PC-3 (cell line): Measurements from ENCODE around the gene SOX6. TPM values are rescaled to one million over a fixed set of nuclear protein-coding genes. Genes with fewer than 3 reads are reported as not detected.

Experiments used
- ATAC-seq: fragments of 200-7000 bp; cut with Tn5 transposase; 2 replicates; pipeline ENCODE4 v1.9.1; 2020; ENCODE audit warnings: mild to moderate bottlenecking, moderate library complexity
- BruUV-seq: library from RNA; stranded (reverse); fragments of 400-500 nt; replicated peaks from 2 replicates; lab custom pipeline; 2021; lab: Mats Ljungman, UMichigan
- CTCF ChIA-PET: fragments of 300-600 bp; sonication (Branson Sonifier 250); formaldehyde crosslinking; loops from one replicate; lab custom pipeline; 2022; ENCODE audit warnings: antibody characterized with exemption; lab: Charles Lee
- POLR2A ChIA-PET: fragments of 300-600 bp; sonication (Branson Sonifier 250); formaldehyde crosslinking; loops from one replicate; lab custom pipeline; 2022; ENCODE audit warnings: antibody characterized with exemption; ENCODE audit not compliant: unreplicated experiment; lab: Charles Lee
- DNase-seq: peaks from one replicate; pipeline ENCODE4 v3.0.0-alpha.2; 2015
- H2AFZ ChIP-seq: fragments of 300-600 bp; sonication (generic); 2 replicates; pipeline ENCODE4 v1.6.0; 2016; ENCODE audit warnings: antibody characterized with exemption, low read length
- H3F3A ChIP-seq: fragments of 300-600 bp; sonication (generic); one replicate; pipeline ENCODE4 v1.6.0; 2017; ENCODE audit warnings: antibody characterized with exemption, low read length, control low read depth, mild to moderate bottlenecking; ENCODE audit not compliant: unreplicated experiment
- H3K27ac ChIP-seq: fragments of 300-600 bp; sonication (generic); 2 replicates; pipeline ENCODE4 v1.5.1; 2016; ENCODE audit warnings: mild to moderate bottlenecking, low read length
- H3K27me3 ChIP-seq: fragments of 300-600 bp; sonication (generic); 2 replicates; pipeline ENCODE4 v1.6.1; 2016; ENCODE audit warnings: low read length, mixed read lengths
- H3K36me3 ChIP-seq: fragments of 300-600 bp; sonication (generic); 2 replicates; pipeline ENCODE4 v1.6.1; 2016; ENCODE audit warnings: low read depth, mixed run types, low read length, mixed read lengths
- H3K4me1 ChIP-seq: fragments of 300-600 bp; sonication (generic); 2 replicates; pipeline ENCODE4 v1.5.1; 2016; ENCODE audit warnings: low read length; ENCODE audit not compliant: insufficient read depth
- H3K4me2 ChIP-seq: fragments of 300-600 bp; sonication (generic); 2 replicates; pipeline ENCODE4 v1.6.0; 2016; ENCODE audit warnings: low read length
- H3K4me3 ChIP-seq: fragments of 300-600 bp; sonication (generic); 2 replicates; pipeline ENCODE4 v1.5.1; 2016; ENCODE audit warnings: mild to moderate bottlenecking, low read length, mixed read lengths
- H3K79me2 ChIP-seq: fragments of 300-600 bp; sonication (generic); 2 replicates; pipeline ENCODE4 v1.6.1; 2017; ENCODE audit warnings: low read length, mixed read lengths
- H3K9ac ChIP-seq: fragments of 300-600 bp; sonication (generic); 2 replicates; pipeline ENCODE4 v1.6.0; 2016; ENCODE audit warnings: mild to moderate bottlenecking, low read length
- H3K9me2 ChIP-seq: fragments of 300-600 bp; sonication (generic); replicated peaks from 2 replicates; pipeline ENCODE4 v1.6.1; 2016; ENCODE audit warnings: mixed run types, low read length, mixed read lengths
- H3K9me3 ChIP-seq: fragments of 300-600 bp; sonication (generic); 2 replicates; pipeline ENCODE4 v1.6.1; 2016; ENCODE audit warnings: low read length, mixed read lengths
- H4K20me1 ChIP-seq: fragments of 300-600 bp; sonication (generic); 2 replicates; pipeline ENCODE4 v1.6.1; 2016; ENCODE audit warnings: low read length, mixed read lengths
- CTCF ChIP-seq: fragments of 300-600 bp; sonication (generic); conservative IDR thresholded peaks from 2 replicates; pipeline ENCODE4 v1.5.1; 2017; ENCODE audit warnings: antibody characterized with exemption, low read depth, mild to moderate bottlenecking, low read length
- EZH2 ChIP-seq: fragments of 300-600 bp; sonication (generic); IDR thresholded peaks from one replicate; pipeline ENCODE4 v1.6.1; 2017; ENCODE audit warnings: antibody characterized with exemption, mild to moderate bottlenecking, low read length; ENCODE audit not compliant: unreplicated experiment
- EZH2phosphoT487 ChIP-seq: fragments of 300-600 bp; sonication (generic); IDR thresholded peaks from 2 replicates; pipeline ENCODE4 v1.6.1; 2018; ENCODE audit warnings: mild to moderate bottlenecking, antibody characterized with exemption, low read length, borderline replicate concordance
- intact Hi-C: fragments of 100-400 bp; cut with micrococcal nuclease; formaldehyde crosslinking; loops from 2 replicates; pipeline ENCODE4 v1.9.0; 2023
- total RNA-seq: library from RNA; depleted of rRNA; stranded (reverse); fragments of >200 nt; gene quantifications from 2 replicates; pipeline ENCODE4 v1.2.3, GENCODE V29; 2014

The SOX6 gene
- total RNA-seq, 1 experiment from 2014 or later = not detected

DNA sequence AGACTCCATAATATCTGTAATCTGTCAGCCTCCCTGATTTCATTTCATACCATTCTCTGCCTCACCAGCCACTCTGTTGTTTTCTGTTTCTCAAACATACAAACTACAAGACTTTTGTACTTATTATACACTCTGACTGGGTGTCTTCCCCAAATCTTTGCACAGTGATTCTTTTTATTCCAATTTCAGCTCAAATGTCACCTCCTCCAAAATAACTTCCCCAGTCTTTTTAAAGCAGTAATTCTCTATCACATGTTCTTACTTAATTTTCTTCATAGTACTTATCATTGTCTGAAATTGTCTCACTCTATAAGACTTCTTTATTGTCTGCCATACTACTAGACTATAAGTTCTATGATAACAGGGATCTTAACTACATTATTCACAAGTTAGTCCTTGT is 19.6 kb downstream of the SOX6 start:
- Histone ChIP-seq H3K4me2 (no peak overlapping the region), H3K9me2 (no peaks in the 10 kb centered on the region), H3F3A (no peaks in the 10 kb centered on the region), H3K4me3 (no peak overlapping the region), H3K9ac (no peak overlapping the region), H3K27me3 (no peaks in the 10 kb centered on the region), H4K20me1 (no peaks in the 10 kb centered on the region), H3K27ac (no peak overlapping the region), H3K9me3 (no peaks in the 10 kb centered on the region), H3K4me1 (no peaks in the 10 kb centered on the region), H3K79me2 (no peaks in the 10 kb centered on the region), H3K36me3 (no peaks in the 10 kb centered on the region), H2AFZ (no peak overlapping the region)
- ATAC-seq = no peak
- POLR2A ChIA-PET = no interaction called here
- BruUV-seq = no TSS peak
- CTCF ChIA-PET = no interaction called here
- no peak for DNase-seq
- intact Hi-C loops = no loop called here
- TF ChIP-seq EZH2 (no peak), EZH2phosphoT487 (no peak), CTCF (no peak)

GRCh38 chr11:16336204-16336603 is 20.1 kb downstream of the SOX6 start:
- DNase-seq (no peak), ATAC-seq (no peak)
- H3K79me2 ChIP-seq = no peaks in the 10 kb centered on the region
- no peaks in the 10 kb centered on the region for H3K9me2 ChIP-seq
- H3K9ac ChIP-seq = no peak overlapping the region
- ChIA-PET CTCF (no interaction called here), POLR2A (no interaction called here)
- no peak overlapping the region for H3K27ac ChIP-seq
- no peaks in the 10 kb centered on the region for H3K4me1 ChIP-seq
- H2AFZ ChIP-seq = no peak overlapping the region
- H3F3A ChIP-seq = no peaks in the 10 kb centered on the region
- no peaks in the 10 kb centered on the region for H4K20me1 ChIP-seq
- no peaks in the 10 kb centered on the region for H3K36me3 ChIP-seq
- no peak for TF ChIP-seq CTCF
- no peak for TF ChIP-seq EZH2
- no peak for TF ChIP-seq EZH2phosphoT487
- no peak overlapping the region for H3K4me3 ChIP-seq
- intact Hi-C loops = no loop called here
- no peaks in the 10 kb centered on the region for H3K27me3 ChIP-seq
- no peaks in the 10 kb centered on the region for H3K9me3 ChIP-seq
- H3K4me2 ChIP-seq = no peak overlapping the region
- BruUV-seq = no TSS peak

DNA sequence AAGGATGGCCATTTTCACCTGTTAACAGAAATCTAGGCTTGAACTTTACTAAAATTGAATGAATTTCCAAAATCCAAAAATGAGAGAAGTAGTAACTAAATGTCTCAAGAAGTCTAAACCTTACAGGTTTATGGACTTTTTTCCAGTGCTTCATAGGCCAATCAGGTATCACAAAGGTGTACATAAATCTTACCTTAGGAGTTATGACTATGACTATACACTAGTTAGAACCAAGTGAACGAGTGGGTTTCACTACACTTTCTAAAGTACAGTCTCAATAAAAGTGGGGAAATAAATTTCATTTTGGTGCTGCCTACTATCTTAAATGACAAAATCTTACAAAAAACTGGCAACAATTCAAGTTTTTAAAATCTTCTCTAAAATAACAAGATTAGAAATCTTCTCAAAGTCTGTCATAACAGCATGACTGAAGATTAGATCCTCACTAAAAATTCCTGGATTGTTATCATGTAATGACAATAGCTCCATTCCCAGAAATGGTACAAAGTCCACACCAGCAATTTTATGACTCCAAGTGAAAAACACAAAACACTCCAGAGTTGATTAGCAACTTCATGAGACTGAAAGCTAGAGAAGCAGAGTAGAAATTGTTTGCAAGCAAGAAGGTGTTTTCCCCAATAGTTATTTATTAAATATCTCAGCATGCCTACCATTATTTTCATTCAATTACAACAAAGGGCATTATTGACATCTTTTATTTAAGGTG is 20.9 kb downstream of the SOX6 start:
- H3K79me2 ChIP-seq = no peaks in the 10 kb centered on the region
- H3K9me2 ChIP-seq = no peaks in the 10 kb centered on the region
- POLR2A ChIA-PET = no interaction called here
- ATAC-seq (no peak), DNase-seq (no peak)
- H3K27ac ChIP-seq = no peak overlapping the region
- no peaks in the 10 kb centered on the region for H3K27me3 ChIP-seq
- H3K4me1 ChIP-seq = no peaks in the 10 kb centered on the region
- H3F3A ChIP-seq = no peaks in the 10 kb centered on the region
- BruUV-seq = no TSS peak
- intact Hi-C loops = no loop called here
- no peak overlapping the region for H2AFZ ChIP-seq
- H3K4me2 ChIP-seq = no peak overlapping the region
- TF ChIP-seq EZH2 = no peak
- TF ChIP-seq EZH2phosphoT487 = no peak
- no peak for TF ChIP-seq CTCF
- CTCF ChIA-PET = no interaction called here
- no peak overlapping the region for H3K9ac ChIP-seq
- no peaks in the 10 kb centered on the region for H3K36me3 ChIP-seq
- H3K4me3 ChIP-seq = no peak overlapping the region
- no peaks in the 10 kb centered on the region for H4K20me1 ChIP-seq
- no peaks in the 10 kb centered on the region for H3K9me3 ChIP-seq
